ENCODE data around the gene PYROXD2.

Gene PYROXD2

DNA sequence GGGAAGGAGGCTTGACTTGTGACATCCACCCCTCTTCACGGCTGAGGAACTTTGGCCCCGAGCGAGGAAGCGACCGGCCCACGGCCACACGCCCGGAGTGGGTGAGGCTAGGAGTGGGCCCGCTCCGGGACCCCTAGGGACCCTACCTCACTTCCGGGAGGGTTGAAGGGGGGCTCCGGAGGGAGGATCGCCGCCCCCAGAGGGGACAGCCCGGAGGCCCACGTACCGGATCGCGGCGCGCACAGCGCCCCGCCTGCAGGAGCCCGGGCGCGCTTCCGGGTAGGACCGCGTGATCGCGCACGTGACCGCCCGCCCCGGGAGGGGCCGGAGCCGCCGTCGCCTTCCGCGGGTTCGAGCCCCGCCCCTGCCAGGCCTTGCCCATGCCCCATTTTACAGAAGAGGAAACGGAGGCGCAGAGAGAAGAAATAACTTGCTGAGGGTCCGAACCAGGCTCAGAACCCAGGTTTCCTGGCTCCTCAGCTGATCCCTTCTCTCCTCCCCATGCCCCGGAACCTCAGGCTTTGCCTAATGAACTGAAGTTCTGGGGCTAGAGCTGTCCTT, 31.8 kb upstream of the PYROXD2 start, which contains the start of gene HPS1:
Gene HPS1 (minus strand): TSS at position 275 of the 561 bp plus-strand sequence. CDS start 3,695 bp downstream, outside the sequence.
- no peak for TF ChIP-seq EZH2phosphoT487 (IDR thresholded peaks at IDR 0.05; ENCODE audit: borderline replicate concordance, low read length)
- TF ChIP-seq, protein P1, sequence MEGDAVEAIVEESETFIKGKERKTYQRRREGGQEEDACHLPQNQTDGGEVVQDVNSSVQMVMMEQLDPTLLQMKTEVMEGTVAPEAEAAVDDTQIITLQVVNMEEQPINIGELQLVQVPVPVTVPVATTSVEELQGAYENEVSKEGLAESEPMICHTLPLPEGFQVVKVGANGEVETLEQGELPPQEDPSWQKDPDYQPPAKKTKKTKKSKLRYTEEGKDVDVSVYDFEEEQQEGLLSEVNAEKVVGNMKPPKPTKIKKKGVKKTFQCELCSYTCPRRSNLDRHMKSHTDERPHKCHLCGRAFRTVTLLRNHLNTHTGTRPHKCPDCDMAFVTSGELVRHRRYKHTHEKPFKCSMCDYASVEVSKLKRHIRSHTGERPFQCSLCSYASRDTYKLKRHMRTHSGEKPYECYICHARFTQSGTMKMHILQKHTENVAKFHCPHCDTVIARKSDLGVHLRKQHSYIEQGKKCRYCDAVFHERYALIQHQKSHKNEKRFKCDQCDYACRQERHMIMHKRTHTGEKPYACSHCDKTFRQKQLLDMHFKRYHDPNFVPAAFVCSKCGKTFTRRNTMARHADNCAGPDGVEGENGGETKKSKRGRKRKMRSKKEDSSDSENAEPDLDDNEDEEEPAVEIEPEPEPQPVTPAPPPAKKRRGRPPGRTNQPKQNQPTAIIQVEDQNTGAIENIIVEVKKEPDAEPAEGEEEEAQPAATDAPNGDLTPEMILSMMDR (IDR thresholded peaks at IDR 0.05; ENCODE audit: low read depth, low read length, poor library complexity, severe bottlenecking): no peak
- Histone ChIP-seq H3K9me2 (replicated peaks; ENCODE audit: control insufficient read depth, low read length) (no peaks in the 10 kb centered on the region), H3F3A (ENCODE audit: control insufficient read depth, insufficient read depth) (peaks cover 6% of the 10 kb centered on the region; the same call in 1 of the 2 replicates), H3K4me1 (ENCODE audit: control insufficient read depth, low read length) (peaks cover 27% of the 10 kb centered on the region), H3K4me2 (ENCODE audit: low read length) (peak within 1 kb of the TSS; percentile 86), H4K20me1 (ENCODE audit: control insufficient read depth, insufficient read depth, low read depth, low read length) (peaks cover 7% of the 10 kb centered on the region), H3K27me3 (ENCODE audit: control insufficient read depth, low read length) (peaks cover 2% of the 10 kb centered on the region; the same call in 1 of the 2 replicates), H3K4me3 (ENCODE audit: low read length) (peak within 1 kb of the TSS; percentile 95), H3K79me2 (ENCODE audit: control insufficient read depth, low read length) (peaks cover 39% of the 10 kb centered on the region), H3K9me3 (ENCODE audit: control insufficient read depth, insufficient read depth, low read length) (peaks cover 5% of the 10 kb centered on the region; the same call in 1 of the 2 replicates), H3K36me3 (ENCODE audit: control insufficient read depth, low read length) (peaks cover 46% of the 10 kb centered on the region), H3K27ac (ENCODE audit: low read depth, low read length) (peak within 1 kb of the TSS; percentile 68)

DNA sequence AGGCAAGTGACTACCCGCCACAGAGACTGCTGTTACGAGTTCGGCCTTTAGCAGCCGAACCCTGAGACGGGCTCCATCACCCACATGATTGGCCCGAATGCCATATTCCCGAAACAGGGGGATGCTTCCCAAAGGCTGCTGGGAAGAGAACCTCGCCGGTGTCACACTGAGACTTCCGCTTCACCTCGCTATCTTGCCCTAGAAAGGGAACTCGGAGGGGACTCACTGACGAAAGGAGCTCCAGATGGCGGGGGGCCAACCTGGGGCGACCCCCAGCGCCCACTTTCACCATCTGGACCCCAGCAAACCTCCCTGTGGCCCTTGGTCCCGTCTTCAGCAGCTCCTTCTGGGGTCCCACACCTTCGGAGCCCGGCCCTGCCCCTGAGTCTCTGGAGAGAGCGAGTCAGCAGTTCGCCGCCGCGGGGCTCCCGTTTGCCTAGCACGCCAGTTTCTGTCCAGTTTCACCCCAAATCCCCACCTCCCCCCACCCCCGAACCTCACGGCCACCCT, 31.2 kb upstream of the PYROXD2 start:
- H3K36me3 ChIP-seq (ENCODE audit: control insufficient read depth, low read length): peaks cover 52% of the 10 kb centered on the region
- H3K79me2 ChIP-seq (ENCODE audit: control insufficient read depth, low read length): peaks cover 39% of the 10 kb centered on the region
- TF ChIP-seq, protein P1 (IDR thresholded peaks at IDR 0.05; ENCODE audit: low read depth, low read length, poor library complexity, severe bottlenecking): no peak
- no peak for TF ChIP-seq EZH2phosphoT487 (IDR thresholded peaks at IDR 0.05; ENCODE audit: borderline replicate concordance, low read length)
- peak overlapping the region; percentile 95 for H3K4me3 ChIP-seq (ENCODE audit: low read length)
- H3F3A ChIP-seq (ENCODE audit: control insufficient read depth, insufficient read depth): peaks cover 6% of the 10 kb centered on the region; the same call in 1 of the 2 replicates
- H4K20me1 ChIP-seq (ENCODE audit: control insufficient read depth, insufficient read depth, low read depth, low read length): peaks cover 7% of the 10 kb centered on the region
- H3K4me1 ChIP-seq (ENCODE audit: control insufficient read depth, low read length): peaks cover 27% of the 10 kb centered on the region
- no peaks in the 10 kb centered on the region for H3K9me2 ChIP-seq (replicated peaks; ENCODE audit: control insufficient read depth, low read length)
- H3K27ac ChIP-seq (ENCODE audit: low read depth, low read length): peak overlapping the region; percentile 68
- peak overlapping the region; percentile 86 for H3K4me2 ChIP-seq (ENCODE audit: low read length)
- peaks cover 2% of the 10 kb centered on the region; the same call in 1 of the 2 replicates for H3K27me3 ChIP-seq (ENCODE audit: control insufficient read depth, low read length)
- peaks cover 5% of the 10 kb centered on the region; the same call in 1 of the 2 replicates for H3K9me3 ChIP-seq (ENCODE audit: control insufficient read depth, insufficient read depth, low read length)

DNA sequence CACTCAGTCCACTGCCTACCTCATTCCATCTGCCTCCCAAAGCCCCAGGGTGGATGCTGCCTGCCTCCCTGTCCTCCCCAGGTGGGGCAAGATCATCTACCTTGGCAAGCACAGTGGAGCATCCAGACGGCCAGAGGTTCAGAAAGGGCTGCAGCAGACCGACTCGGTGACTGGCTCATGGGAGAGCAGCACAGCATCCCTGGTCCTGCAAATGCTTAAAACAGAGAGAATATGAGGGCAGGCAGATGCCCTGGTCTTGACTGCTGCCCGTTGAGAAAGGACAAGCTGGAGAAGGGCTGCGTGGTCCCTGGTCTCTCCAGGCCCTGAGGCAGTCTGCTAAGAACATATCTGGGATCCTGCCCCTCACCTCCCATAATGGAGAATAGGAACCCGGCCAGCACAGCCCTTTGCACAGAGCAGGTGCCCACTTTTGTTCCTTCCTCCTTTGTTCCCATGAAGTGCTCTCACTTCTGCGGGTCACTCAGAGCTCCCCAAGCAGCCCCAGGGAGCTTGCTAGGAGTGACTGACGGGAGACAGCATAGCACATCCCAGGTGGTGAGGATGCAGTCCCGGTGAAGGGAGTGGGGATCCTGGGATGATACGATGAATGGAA, 30.3 kb upstream of the PYROXD2 start:
- Histone ChIP-seq H3K9me2 (replicated peaks; ENCODE audit: control insufficient read depth, low read length) (no peaks in the 10 kb centered on the region), H4K20me1 (ENCODE audit: control insufficient read depth, insufficient read depth, low read depth, low read length) (peaks cover 7% of the 10 kb centered on the region), H3K27me3 (ENCODE audit: control insufficient read depth, low read length) (no peaks in the 10 kb centered on the region; the same call in 1 of the 2 replicates), H3K4me2 (ENCODE audit: low read length) (peak overlapping the region; percentile 86), H3K36me3 (ENCODE audit: control insufficient read depth, low read length) (peaks cover 59% of the 10 kb centered on the region), H3K4me3 (ENCODE audit: low read length) (peak overlapping the region; percentile 95), H3F3A (ENCODE audit: control insufficient read depth, insufficient read depth) (peaks cover 6% of the 10 kb centered on the region; the same call in 1 of the 2 replicates), H3K79me2 (ENCODE audit: control insufficient read depth, low read length) (peaks cover 39% of the 10 kb centered on the region), H3K4me1 (ENCODE audit: control insufficient read depth, low read length) (peaks cover 27% of the 10 kb centered on the region), H3K27ac (ENCODE audit: low read depth, low read length) (no peak overlapping the region), H3K9me3 (ENCODE audit: control insufficient read depth, insufficient read depth, low read length) (peaks cover 5% of the 10 kb centered on the region; the same call in 1 of the 2 replicates)
- no peak for TF ChIP-seq EZH2phosphoT487 (IDR thresholded peaks at IDR 0.05; ENCODE audit: borderline replicate concordance, low read length)
- TF ChIP-seq, protein P1 (IDR thresholded peaks at IDR 0.05; ENCODE audit: low read depth, low read length, poor library complexity, severe bottlenecking): no peak
